ENCODE measurements around the gene CLDN9.

DNA sequence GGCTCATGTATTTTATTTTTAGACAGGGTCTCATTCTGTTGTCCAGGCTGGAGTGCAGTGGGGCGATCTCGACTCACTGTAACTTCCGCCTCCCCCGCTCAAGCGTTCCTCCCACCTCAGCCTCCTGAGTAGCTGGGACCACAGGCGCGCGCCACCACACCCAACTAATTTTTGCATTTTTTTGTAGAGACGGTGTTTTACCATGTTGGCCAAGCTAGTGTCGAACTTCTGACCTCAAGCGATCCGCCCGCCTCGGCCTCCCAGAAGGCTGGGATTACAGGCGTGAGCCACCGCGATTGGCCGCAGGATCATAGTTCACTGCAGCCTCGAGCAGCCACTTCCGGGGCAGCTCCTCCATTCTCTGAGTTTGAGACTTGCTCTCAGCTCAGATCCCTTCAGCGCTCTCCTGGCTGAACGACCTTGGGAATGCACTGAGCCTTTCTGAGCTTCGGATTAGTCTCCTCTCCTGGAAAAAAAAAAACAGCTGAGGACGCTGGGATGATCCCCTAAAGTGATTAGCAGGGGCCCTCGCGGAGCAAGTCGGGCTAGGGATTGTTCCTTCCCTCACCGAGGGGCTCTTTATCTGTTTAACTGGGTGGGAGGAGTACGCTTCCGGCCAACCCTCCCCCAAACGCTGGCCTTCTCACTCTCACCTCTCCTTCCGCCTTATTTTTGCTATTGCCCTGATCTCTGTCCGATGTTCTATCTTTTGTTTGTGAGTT lies 31.4 kb upstream of the CLDN9 start:
- TF ChIP-seq, protein P1, sequence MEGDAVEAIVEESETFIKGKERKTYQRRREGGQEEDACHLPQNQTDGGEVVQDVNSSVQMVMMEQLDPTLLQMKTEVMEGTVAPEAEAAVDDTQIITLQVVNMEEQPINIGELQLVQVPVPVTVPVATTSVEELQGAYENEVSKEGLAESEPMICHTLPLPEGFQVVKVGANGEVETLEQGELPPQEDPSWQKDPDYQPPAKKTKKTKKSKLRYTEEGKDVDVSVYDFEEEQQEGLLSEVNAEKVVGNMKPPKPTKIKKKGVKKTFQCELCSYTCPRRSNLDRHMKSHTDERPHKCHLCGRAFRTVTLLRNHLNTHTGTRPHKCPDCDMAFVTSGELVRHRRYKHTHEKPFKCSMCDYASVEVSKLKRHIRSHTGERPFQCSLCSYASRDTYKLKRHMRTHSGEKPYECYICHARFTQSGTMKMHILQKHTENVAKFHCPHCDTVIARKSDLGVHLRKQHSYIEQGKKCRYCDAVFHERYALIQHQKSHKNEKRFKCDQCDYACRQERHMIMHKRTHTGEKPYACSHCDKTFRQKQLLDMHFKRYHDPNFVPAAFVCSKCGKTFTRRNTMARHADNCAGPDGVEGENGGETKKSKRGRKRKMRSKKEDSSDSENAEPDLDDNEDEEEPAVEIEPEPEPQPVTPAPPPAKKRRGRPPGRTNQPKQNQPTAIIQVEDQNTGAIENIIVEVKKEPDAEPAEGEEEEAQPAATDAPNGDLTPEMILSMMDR (IDR thresholded peaks at IDR 0.05; ENCODE audit: low read depth, low read length, missing input control), result no peak
- TF ChIP-seq RAD21 (IDR thresholded peaks at IDR 0.05) (no peak), HNF4A (conservative IDR thresholded peaks at IDR 0.05) (no peak), FOXA1 (IDR thresholded peaks at IDR 0.05) (no peak), YY1 (IDR thresholded peaks at IDR 0.05) (no peak), EGR1 (IDR thresholded peaks at IDR 0.05; ENCODE audit: low read depth in 2 of 2) (no peak), ATF3 (IDR thresholded peaks at IDR 0.05) (no peak), RXRA (IDR thresholded peaks at IDR 0.05) (no peak)

Measured in liver (tissue), 3 donors.